Lung (tissue), 12 donors: ENCODE measurements around the gene PPFIA2. TPM values are rescaled to one million over a fixed set of nuclear protein-coding genes. Genes with fewer than 3 reads are reported as not detected.

Experiments used
- ATAC-seq: fragments of 200-7000 bp; cut with Tn5 transposase; one replicate; pipeline ENCODE4 v1.9.1; 2020; ENCODE audit warnings: moderate number of reproducible peaks; ENCODE audit not compliant: insufficient read depth, low FRiP score
- DNase-seq, 3 donors: peaks; one replicate each; pipeline ENCODE4 v3.0.0-alpha.2; 2013 to 2017
- H3K27ac ChIP-seq, 2 donors: one replicate each; pipeline ENCODE4 v1.5.1; 2013; ENCODE audit warnings: mild to moderate bottlenecking in 2 of 2, moderate library complexity in 2 of 2, control low read depth in 1 of 2, inconsistent platforms in 1 of 2, low read depth in 1 of 2, low read length in 1 of 2
- H3K27me3 ChIP-seq, 3 donors: one replicate each; pipeline ENCODE4 v1.5.1; 2013; ENCODE audit warnings: low read length in 2 of 3; ENCODE audit not compliant: control insufficient read depth in 3 of 3, insufficient read depth in 3 of 3
- H3K36me3 ChIP-seq, 4 donors: one replicate each; pipeline ENCODE4 v1.5.1; 2013; ENCODE audit warnings: low read length in 4 of 4, mild to moderate bottlenecking in 1 of 4, moderate library complexity in 1 of 4; ENCODE audit not compliant: control insufficient read depth in 4 of 4, insufficient read depth in 4 of 4
- H3K4me1 ChIP-seq, 5 donors: one replicate each; pipeline ENCODE4 v1.5.1; 2013; ENCODE audit warnings: low read length in 5 of 5, mild to moderate bottlenecking in 2 of 5, moderate library complexity in 1 of 5; ENCODE audit not compliant: control insufficient read depth in 5 of 5, insufficient read depth in 5 of 5
- H3K4me3 ChIP-seq: one replicate; pipeline ENCODE4 v1.5.1; 2013; ENCODE audit warnings: mild to moderate bottlenecking, control low read depth, moderate library complexity
- H3K9ac ChIP-seq, 2 donors: one replicate each; pipeline ENCODE4 v1.5.1; 2013; ENCODE audit warnings: low read length in 2 of 2, control low read depth in 1 of 2; ENCODE audit not compliant: insufficient read depth in 1 of 2
- H3K9me3 ChIP-seq, 4 donors: one replicate each; pipeline ENCODE4 v1.5.1; 2013; ENCODE audit warnings: low read length in 3 of 4, mild to moderate bottlenecking in 1 of 4, moderate library complexity in 1 of 4; ENCODE audit not compliant: control insufficient read depth in 4 of 4, insufficient read depth in 3 of 4
- CTCF ChIP-seq: IDR thresholded peaks from 2 replicates; pipeline ENCODE4 v1.5.1; 2012; ENCODE audit warnings: mild to moderate bottlenecking; ENCODE audit errors: control extremely low read depth, extremely low read depth
- WGBS, 2 donors: extraction: QIAGEN DNeasy Blood & Tissue Kit; methylation state at CpG; one replicate each; pipeline ENCODE4 v1.1.7; 2013; 5-methylcytosine and 5-hydroxymethylcytosine counted together
- polyA plus RNA-seq, 2 donors: library from polyadenylated mRNA; stranded (reverse); fragments of 200-250 nt; gene quantifications; one replicate each; pipeline ENCODE4 v1.2.1, GENCODE V29; 2013
- total RNA-seq, 2 donors: library from RNA; depleted of rRNA in 1 of 2; stranded (reverse); fragments of >200 nt in 1 of 2; gene quantifications; one replicate each; pipeline ENCODE4 v1.2.1, GENCODE V29; 2014 to 2021
- donor health status: control.
- donor health status: control.
- donor health status: Bipolar disorder and iron deficiency.
- donor health status: healthy.
- donor health status: DM: yes; HTN: yes; CAD: no.

Gene PPFIA2
- total and polyA plus RNA-seq, 4 donors, result 0.09 to 2.3 (median 0.89) TPM

GRCh38 chr12:81500788-81501187, 258.4 kb downstream of the PPFIA2 start:
- Histone ChIP-seq H3K4me3 (no peak overlapping the region), H3K27ac (no peak overlapping the region), H3K4me1 (no peaks in the 10 kb centered on the region), H3K9ac (no peak overlapping the region), H3K36me3 (no peaks in the 10 kb centered on the region), H3K9me3 (no peaks in the 10 kb centered on the region), H3K27me3 (no peaks in the 10 kb centered on the region)
- TF ChIP-seq CTCF, result no peak
- no peak for DNase-seq
- 62 to 72% methylated on average over 2 of the region's 2 CpGs for WGBS, 2 donors
- no peak for ATAC-seq

- 24 to 33% methylated on average over 4 of the region's 4 CpGs for WGBS, 2 donors
- Histone ChIP-seq H3K9me3 (no peaks in the 10 kb centered on the region), H3K9ac (no peak overlapping the region), H3K27me3 (no peaks in the 10 kb centered on the region), H3K4me1 (no peaks in the 10 kb centered on the region), H3K4me3 (no peak overlapping the region), H3K27ac (no peak overlapping the region), H3K36me3 (no peaks in the 10 kb centered on the region)
- ATAC-seq (peak; percentile 50), DNase-seq (no peak)
- no peak for TF ChIP-seq CTCF
These were observed 259.3 kb downstream of the PPFIA2 start for GRCh38 chr12:81499809-81500208.

- Histone ChIP-seq H3K9ac (no peak overlapping the region), H3K4me1 (peaks cover 0 to 4% (median 0%) of the 10 kb centered on the region in 5 donors), H3K36me3 (no peaks in the 10 kb centered on the region), H3K27ac (no peak overlapping the region), H3K9me3 (no peaks in the 10 kb centered on the region), H3K4me3 (no peak overlapping the region), H3K27me3 (no peaks in the 10 kb centered on the region)
- ATAC-seq (no peak), DNase-seq (peak in 2 of 3 donors; percentile 2 to 22)
- 58 to 78% methylated on average over 2 of the region's 2 CpGs for WGBS, 2 donors
- no peak for TF ChIP-seq CTCF
These were observed 266.9 kb downstream of the PPFIA2 start for GRCh38 chr12:81492131-81492720.

- DNase-seq, result no peak
- Histone ChIP-seq H3K9me3 (no peaks in the 10 kb centered on the region), H3K9ac (no peak overlapping the region), H3K27ac (no peak overlapping the region), H3K27me3 (no peaks in the 10 kb centered on the region), H3K4me1 (no peaks in the 10 kb centered on the region), H3K36me3 (no peaks in the 10 kb centered on the region), H3K4me3 (no peak overlapping the region)
- no peak for ATAC-seq
- WGBS, 2 donors, result 87 to 88% methylated on average over 5 of the region's 5 CpGs
- no peak for TF ChIP-seq CTCF
These were observed 286.2 kb downstream of the PPFIA2 start for GRCh38 chr12:81472934-81473333.
